ENCODE results near the gene NEDD8. TPM values are rescaled to one million over a fixed set of nuclear protein-coding genes. Genes with fewer than 3 reads are reported as not detected.

The NEDD8 gene
- total RNA-seq, 1 experiment from 2014 or later: 178 TPM

GRCh38 chr14:24274101-24274543, 42.0 kb upstream of the NEDD8 start:
- Histone ChIP-seq H3K4me3 (replicated peaks in 1 of 2; ENCODE audit: low read depth in 1 of 2, low read length in 2 of 2) (no peak overlapping the region), H2AFZ (ENCODE audit: low read depth, low read length, poor library complexity, severe bottlenecking) (no peak overlapping the region), H4K20me1 (ENCODE audit: insufficient read depth) (no peaks in the 10 kb centered on the region), H3K9me3 (ENCODE audit: control insufficient read depth in 1 of 2, insufficient read depth in 1 of 2, low read depth in 1 of 2, low read length in 2 of 2) (no peaks in the 10 kb centered on the region), H3K9me2 (ENCODE audit: insufficient read depth) (no peaks in the 10 kb centered on the region), H3K79me2 (ENCODE audit: insufficient read depth, low read length) (peaks cover 4% of the 10 kb centered on the region; the same call in 1 of the 2 replicates), H3K27ac (ENCODE audit: low read depth, low read length) (no peak overlapping the region), H3K9ac (ENCODE audit: low read length) (no peak overlapping the region), H3K4me1 (ENCODE audit: control insufficient read depth in 1 of 2, insufficient read depth in 2 of 2, low read length in 2 of 2) (peaks cover 9 to 22% of the 10 kb centered on the region in 2 experiments; a peak in 3 of 4 replicates), H3K27me3 (ENCODE audit: insufficient read depth, low read length) (no peaks in the 10 kb centered on the region), H3K36me3 (ENCODE audit: control insufficient read depth in 1 of 2, insufficient read depth in 2 of 2, low read length in 2 of 2) (no peaks in the 10 kb centered on the region), H3K4me2 (ENCODE audit: low read length) (no peak overlapping the region)
- ATAC-seq (no peak), DNase-seq (ENCODE audit: low read depth, low spot score) (no peak)
- ChIA-PET POLR2A (interaction anchor here (1.2 kb wide), 1 partner anchor 32 kb away, joined by 3 read pairs; no protein-coding TSS in a partner anchor), RAD21 (ENCODE audit: low non-redundant PET in 1 of 2, low total read pairs in 2 of 2, uncharacterized antibody in 2 of 2, unreplicated experiment in 2 of 2) (no interaction called here), CTCF (interaction anchor here (1.0 to 1.5 kb wide), 2 partner anchors 9 to 31 kb away, joined by 4 to 5 read pairs; no protein-coding TSS in a partner anchor)
- TF ChIP-seq ZBTB33 (IDR thresholded peaks at IDR 0.05; ENCODE audit: extremely low read depth, insufficient replicate concordance, low read length) (no peak), REST (IDR thresholded peaks at IDR 0.05; ENCODE audit: low read depth) (no peak), TCF7L2 (IDR thresholded peaks at IDR 0.05; ENCODE audit: borderline replicate concordance, extremely low read depth, insufficient read depth, insufficient read length) (no peak), YY1 (IDR thresholded peaks at IDR 0.05; ENCODE audit: extremely low read depth, insufficient replicate concordance, low read depth, low read length) (no peak), SIN3A (IDR thresholded peaks at IDR 0.05; ENCODE audit: low read depth) (no peak), CBX3 (IDR thresholded peaks at IDR 0.05; ENCODE audit: low read depth) (no peak), SP1 (IDR thresholded peaks at IDR 0.05; ENCODE audit: low read depth) (no peak)
- intact Hi-C loops (cut with micrococcal nuclease): no loop called here
- BruUV-seq (replicated peaks): no TSS peak

Measured in HCT116 (cell line).